HG03135 (cell line): ENCODE data around the gene DOLPP1.

ENCODE experiments used
- ATAC-seq: cut with Tn5 transposase; IDR thresholded peaks from one replicate; pipeline ENCODE4 v1.9.1; 2021; ENCODE audit warnings: mild to moderate bottlenecking, moderate library complexity; ENCODE audit not compliant: unreplicated experiment

DOLPP1 gene

DNA sequence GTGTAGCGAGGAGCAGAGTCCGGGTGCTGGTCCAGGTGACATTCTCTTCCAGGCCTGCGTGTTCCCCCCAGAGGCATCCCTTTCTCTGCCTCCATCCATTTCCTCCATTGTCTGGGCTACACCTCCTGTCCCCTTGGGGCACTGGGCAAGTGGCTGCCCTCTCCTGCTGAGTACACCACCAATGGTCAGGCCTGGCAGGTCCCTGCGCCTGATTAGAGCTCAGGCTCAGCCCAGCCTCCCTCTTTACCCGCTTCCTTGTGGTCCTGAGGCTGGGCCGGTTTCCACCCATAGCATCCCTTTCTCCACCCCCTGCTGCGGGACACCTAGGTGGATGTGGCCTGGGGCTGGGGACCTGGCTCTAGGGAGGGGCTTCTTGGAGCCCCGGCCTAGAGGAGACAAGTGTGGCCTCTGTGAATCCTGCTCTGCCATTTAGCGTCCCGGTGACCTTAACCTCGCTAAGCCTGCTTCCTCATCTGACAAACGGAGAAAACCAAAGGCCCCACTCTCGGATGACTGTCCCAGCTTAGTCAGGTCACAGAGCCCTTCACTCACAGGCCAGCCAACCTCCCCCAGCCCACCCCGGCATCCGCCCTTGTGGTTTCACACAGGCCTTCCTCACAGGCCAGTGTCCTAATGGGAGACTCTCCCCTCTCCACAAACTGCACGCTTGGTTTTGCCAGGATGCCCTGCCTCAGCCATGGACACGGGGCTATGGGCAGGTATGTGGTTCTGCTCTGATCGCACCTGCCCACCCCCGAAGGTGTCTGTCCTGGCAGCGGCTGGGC, 12.9 kb downstream of the DOLPP1 start:
- no peak for ATAC-seq

GRCh38 chr9:129094387-129095169, 13.7 kb downstream of the DOLPP1 start:
- no peak for ATAC-seq

DNA sequence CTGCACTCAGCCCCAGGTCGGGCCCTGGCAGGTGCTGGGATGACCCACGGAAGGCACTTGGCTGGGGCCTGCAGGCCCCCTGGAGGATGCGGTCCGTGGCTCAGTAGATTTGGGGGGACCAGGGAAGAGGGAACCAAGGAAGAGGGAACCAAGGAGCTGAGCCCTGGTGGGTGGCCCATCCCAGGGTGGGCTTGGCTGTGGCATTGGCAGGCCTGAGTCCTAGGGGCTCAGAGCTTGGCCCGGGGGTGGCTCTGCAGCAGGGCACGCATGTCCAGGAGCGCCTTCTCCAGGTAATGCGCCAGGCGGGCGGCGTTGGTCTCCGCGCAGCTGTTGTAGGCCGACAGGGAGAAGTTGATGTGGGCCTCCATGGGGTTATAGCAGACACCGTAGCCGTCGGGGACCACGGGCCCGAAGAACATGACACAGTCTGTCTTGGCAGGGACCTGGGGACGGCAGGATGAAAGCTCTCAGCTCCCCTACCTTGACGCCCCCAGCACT, 14.3 kb downstream of the DOLPP1 start:
- ATAC-seq = no peak

GRCh38 chr9:129095908-129096307, 15.0 kb downstream of the DOLPP1 start:
- ATAC-seq = no peak

GRCh38 chr9:129097671-129098306, 16.9 kb downstream of the DOLPP1 start:
- no peak for ATAC-seq

- ATAC-seq = no peak
Observed at GRCh38 chr9:129098328-129098727, 17.4 kb downstream of the DOLPP1 start.

- no peak for ATAC-seq
Observed at GRCh38 chr9:129100383-129101169, 19.7 kb downstream of the DOLPP1 start.

GRCh38 chr9:129101279-129101678, 20.4 kb downstream of the DOLPP1 start:
- ATAC-seq = no peak

DNA sequence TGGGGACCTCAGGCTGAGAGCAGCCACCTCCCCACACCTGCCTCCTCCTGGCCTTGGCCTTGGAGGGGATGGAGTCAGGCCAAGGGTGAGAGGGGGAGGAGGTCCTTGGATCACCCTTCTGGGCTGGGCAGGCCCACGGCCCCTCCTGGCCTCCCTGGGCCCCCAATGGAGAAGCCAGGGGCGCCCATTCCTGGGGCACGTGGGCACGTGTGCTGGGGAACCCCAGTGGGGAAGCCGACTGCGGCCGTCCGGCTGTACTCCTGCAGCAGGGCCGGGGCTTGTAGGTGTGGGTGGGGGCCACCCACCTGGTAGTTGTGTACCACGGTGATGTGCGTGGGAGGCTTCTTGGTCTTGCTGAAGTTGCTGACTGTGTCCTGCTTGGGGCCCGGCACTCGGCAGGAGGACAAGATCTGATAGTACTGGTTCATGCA, 21.2 kb downstream of the DOLPP1 start:
- no peak for ATAC-seq

DNA sequence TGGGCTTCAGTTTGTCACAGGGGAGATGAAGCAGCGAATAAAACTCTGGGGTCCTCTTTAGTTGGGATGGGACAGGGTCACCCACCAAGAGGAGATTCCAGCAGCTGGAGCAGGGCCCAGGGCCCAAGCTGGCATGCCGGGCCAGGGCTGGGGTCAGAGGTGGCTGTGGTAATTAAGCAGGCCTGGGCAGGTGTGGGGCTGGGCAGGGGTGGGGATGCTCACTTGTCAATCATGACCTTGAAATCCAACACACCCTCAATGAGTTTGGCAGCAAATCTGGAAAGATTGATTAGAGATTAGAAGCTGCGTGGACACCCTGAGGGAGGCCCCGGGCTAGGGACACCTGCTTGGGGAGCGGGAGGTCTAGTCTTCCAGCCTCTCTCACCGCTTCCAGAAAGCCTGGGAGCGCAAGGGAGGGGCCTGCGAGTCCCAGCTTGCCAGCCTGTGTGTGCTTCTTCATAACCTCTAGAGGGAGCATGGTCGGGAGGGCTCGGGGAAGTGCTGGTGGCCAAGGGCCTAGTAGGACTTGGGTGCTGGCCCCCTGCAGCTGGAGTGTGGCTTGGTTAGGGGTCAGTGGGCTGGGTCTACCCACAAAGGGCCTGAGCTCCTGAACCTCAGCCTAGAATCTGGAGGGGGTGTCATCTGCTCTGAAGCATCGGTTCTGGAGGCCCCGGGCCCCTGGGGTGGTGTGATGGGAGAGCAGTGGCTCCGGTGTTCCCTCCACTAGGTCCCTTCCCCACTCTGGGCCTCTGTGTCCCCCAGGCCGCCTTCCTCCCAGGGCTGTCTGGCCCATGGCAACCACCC, 22.1 kb downstream of the DOLPP1 start:
- ATAC-seq = no peak

GRCh38 chr9:129103595-129103965, 22.7 kb downstream of the DOLPP1 start:
- ATAC-seq = no peak

- ATAC-seq = no peak
Observed at GRCh38 chr9:129104051-129104450, 23.1 kb downstream of the DOLPP1 start.

DNA sequence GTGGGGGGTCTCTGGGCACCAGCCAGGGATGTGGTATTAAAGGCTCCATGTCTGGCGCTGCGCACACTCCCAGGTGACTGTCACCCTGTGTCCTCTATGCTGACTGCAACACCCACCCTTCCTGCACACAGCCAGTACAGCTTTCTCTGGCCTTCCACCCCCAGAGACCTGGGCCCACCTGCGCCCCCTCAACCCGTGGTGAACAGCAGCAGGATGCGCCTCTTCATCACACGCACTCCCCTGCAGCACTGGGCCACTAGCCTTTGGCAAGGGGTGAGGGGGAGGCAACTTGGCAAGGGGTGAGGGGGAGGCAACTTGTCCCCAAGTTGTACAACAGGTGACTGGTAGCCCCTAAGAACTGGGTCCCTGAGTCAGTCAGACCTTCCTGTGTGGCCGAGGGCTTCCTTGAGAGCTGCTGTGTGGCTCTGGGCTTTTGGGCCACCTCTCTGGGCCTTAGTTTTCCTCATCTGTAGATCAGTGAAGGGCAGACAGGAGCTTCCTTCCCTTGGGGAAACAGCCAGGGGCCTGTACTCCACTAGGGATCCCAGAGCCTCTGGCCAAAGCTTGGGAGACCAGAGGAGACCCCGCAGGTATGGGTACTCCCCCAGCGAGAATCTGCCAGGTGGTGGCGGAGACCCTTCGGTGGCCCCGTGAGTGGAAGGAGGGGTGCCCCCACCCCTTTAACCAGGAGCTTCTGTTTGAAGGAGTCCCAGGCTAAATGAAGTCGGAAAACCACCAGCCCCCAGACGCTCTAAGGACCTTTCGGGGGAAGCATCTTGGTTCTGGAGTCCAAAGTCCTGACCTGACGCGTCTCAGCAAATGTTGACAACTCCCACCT, 25.2 kb downstream of the DOLPP1 start:
- no peak for ATAC-seq

DNA sequence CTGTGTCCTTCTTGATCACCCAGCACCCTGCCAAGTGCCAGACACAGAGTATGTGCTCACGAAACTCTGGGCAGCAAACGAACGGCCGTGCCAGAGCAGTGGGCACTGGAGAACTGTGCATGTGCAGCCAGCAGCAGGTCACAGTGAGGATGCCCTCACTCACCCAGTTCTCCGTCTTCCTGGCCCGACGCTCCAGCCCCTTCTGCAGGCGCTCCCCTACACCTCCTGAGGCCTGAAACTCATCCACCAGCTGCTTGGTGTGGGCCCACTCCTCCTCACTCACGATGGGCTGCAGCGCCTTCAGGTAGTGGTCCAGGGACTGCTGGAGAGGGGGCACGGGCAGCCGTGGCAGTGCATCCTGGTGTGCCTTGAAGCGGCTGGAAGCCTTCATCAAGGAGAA, 26.7 kb downstream of the DOLPP1 start:
- no peak for ATAC-seq

- no peak for ATAC-seq
Observed at GRCh38 chr9:129108083-129108804, 27.3 kb downstream of the DOLPP1 start.

GRCh38 chr9:129108805-129109536, 28.1 kb downstream of the DOLPP1 start:
- ATAC-seq = no peak

DNA sequence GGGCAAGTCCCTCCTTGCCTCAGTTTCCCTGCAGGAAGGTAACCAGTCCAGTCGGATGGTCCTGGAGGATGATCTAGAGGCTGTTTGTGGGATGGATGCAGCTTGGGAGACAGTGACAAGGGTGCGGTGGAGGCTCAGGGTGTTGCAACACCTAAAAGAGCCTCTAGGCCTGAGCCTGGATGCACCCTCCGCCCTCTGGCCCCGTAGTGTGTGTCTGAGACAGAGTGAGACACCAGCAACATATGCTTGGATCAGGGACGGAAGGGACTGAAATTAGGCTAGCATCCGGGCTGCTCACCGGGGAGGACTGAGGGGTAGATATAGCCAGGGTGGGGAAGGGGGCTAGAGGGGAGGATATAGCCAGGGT, 28.6 kb downstream of the DOLPP1 start:
- no peak for ATAC-seq
